H9 (cell line): ENCODE measurements around the gene LDB2. TPM values are rescaled to one million over a fixed set of nuclear protein-coding genes. Genes with fewer than 3 reads are reported as not detected.

Experiments
- DNase-seq: peaks from one replicate; pipeline ENCODE4 v3.0.0-alpha.2; 2017
- H2AFZ ChIP-seq: one replicate; pipeline ENCODE4 v1.6.1; 2013; ENCODE audit warnings: mild to moderate bottlenecking, low read length, control low read depth, moderate library complexity
- H2AK5ac ChIP-seq: 2 replicates; pipeline ENCODE4 v1.6.1; 2013; ENCODE audit warnings: low read length, control low read depth, mixed read lengths; ENCODE audit not compliant: insufficient read length
- H2BK120ac ChIP-seq: one replicate; pipeline ENCODE4 v1.6.1; 2013; ENCODE audit warnings: low read depth, mild to moderate bottlenecking, low read length, control low read depth, inconsistent platforms; ENCODE audit not compliant: poor library complexity, severe bottlenecking
- H2BK12ac ChIP-seq: 2 replicates; pipeline ENCODE4 v1.6.1; 2013; ENCODE audit warnings: low read length, control low read depth, mixed read lengths, low read depth; ENCODE audit not compliant: insufficient read length
- H2BK15ac ChIP-seq: 2 replicates; pipeline ENCODE4 v1.6.1; 2013; ENCODE audit warnings: low read depth, low read length, control low read depth
- H2BK20ac ChIP-seq: one replicate; pipeline ENCODE4 v1.6.1; 2013; ENCODE audit warnings: low read depth, mild to moderate bottlenecking, low read length, control low read depth, inconsistent platforms; ENCODE audit not compliant: poor library complexity, severe bottlenecking
- H2BK5ac ChIP-seq: 2 replicates; pipeline ENCODE4 v1.6.1; 2013; ENCODE audit warnings: low read length, control low read depth, mixed read lengths; ENCODE audit not compliant: insufficient read length
- H3K14ac ChIP-seq: 2 replicates; pipeline ENCODE4 v1.6.1; 2013; ENCODE audit warnings: low read length, control low read depth; ENCODE audit not compliant: insufficient read depth
- H3K18ac ChIP-seq: 2 replicates; pipeline ENCODE4 v1.6.1; 2013; ENCODE audit warnings: low read depth, mild to moderate bottlenecking, mixed read lengths, low read length, control low read depth; ENCODE audit not compliant: insufficient read length
- H3K23ac ChIP-seq: 2 replicates; pipeline ENCODE4 v1.6.1; 2013; ENCODE audit warnings: low read length, control low read depth, mixed read lengths, low read depth; ENCODE audit not compliant: insufficient read length
- H3K23me2 ChIP-seq: 2 replicates; pipeline ENCODE4 v1.6.1; 2013; ENCODE audit warnings: low read depth, mild to moderate bottlenecking, mixed read lengths, low read length, control low read depth; ENCODE audit not compliant: insufficient read length, poor library complexity, severe bottlenecking
- H3K27ac ChIP-seq: 2 replicates; pipeline ENCODE4 v1.5.1; 2013; ENCODE audit warnings: low read length, control low read depth, mixed read lengths, low read depth; ENCODE audit not compliant: insufficient read length
- H3K27me3 ChIP-seq: 2 replicates; pipeline ENCODE4 v1.6.1; 2013; ENCODE audit warnings: low read length, control low read depth, inconsistent platforms; ENCODE audit not compliant: insufficient read depth
- H3K4ac ChIP-seq: 2 replicates; pipeline ENCODE4 v1.6.1; 2013; ENCODE audit warnings: low read depth, mild to moderate bottlenecking, control low read depth, inconsistent platforms, low read length, moderate library complexity
- H3K4me1 ChIP-seq: 2 replicates; pipeline ENCODE4 v1.6.1; 2013; ENCODE audit warnings: low read length, control low read depth, inconsistent platforms; ENCODE audit not compliant: insufficient read depth
- H3K4me2 ChIP-seq: 2 replicates; pipeline ENCODE4 v1.6.1; 2013; ENCODE audit warnings: low read length, control low read depth, mixed read lengths; ENCODE audit not compliant: insufficient read length, insufficient read depth
- H3K56ac ChIP-seq: 2 replicates; pipeline ENCODE4 v1.6.1; 2013; ENCODE audit warnings: low read depth, mild to moderate bottlenecking, mixed read lengths, low read length, control low read depth; ENCODE audit not compliant: insufficient read length
- H3K79me1 ChIP-seq: 2 replicates; pipeline ENCODE4 v1.6.1; 2013; ENCODE audit warnings: low read depth, mild to moderate bottlenecking, moderate library complexity, low read length, control low read depth, inconsistent platforms; ENCODE audit not compliant: insufficient read depth, poor library complexity, severe bottlenecking
- H3K79me2 ChIP-seq: 2 replicates; pipeline ENCODE4 v1.6.1; 2013; ENCODE audit warnings: low read length, control low read depth, inconsistent platforms; ENCODE audit not compliant: insufficient read depth
- H3K9ac ChIP-seq: 2 replicates; pipeline ENCODE4 v1.6.1; 2013; ENCODE audit warnings: low read length, control low read depth, mixed read lengths; ENCODE audit not compliant: insufficient read length; ENCODE audit errors: extremely low read depth
- H3K9me3 ChIP-seq: one replicate; pipeline ENCODE4 v1.6.1; 2013; ENCODE audit warnings: low read depth, low read length, inconsistent platforms; ENCODE audit not compliant: control insufficient read depth
- H3T11ph ChIP-seq: one replicate; pipeline ENCODE4 v1.6.1; 2013; ENCODE audit warnings: mild to moderate bottlenecking, low read length, control low read depth, inconsistent platforms
- H4K20me1 ChIP-seq: one replicate; pipeline ENCODE4 v1.6.1; 2013; ENCODE audit not compliant: control insufficient read depth, insufficient read length, insufficient read depth
- H4K5ac ChIP-seq: 2 replicates; pipeline ENCODE4 v1.6.1; 2013; ENCODE audit warnings: low read depth, mild to moderate bottlenecking, mixed read lengths, low read length, control low read depth; ENCODE audit not compliant: insufficient read length
- H4K8ac ChIP-seq: replicated peaks from 2 replicates; pipeline ENCODE4 v1.6.1; 2013; ENCODE audit warnings: low read length, control low read depth, mixed read lengths, low read depth; ENCODE audit not compliant: insufficient read length
- H4K91ac ChIP-seq: 2 replicates; pipeline ENCODE4 v1.6.1; 2013; ENCODE audit warnings: low read depth, mild to moderate bottlenecking, moderate library complexity, mixed read lengths, low read length, control low read depth; ENCODE audit not compliant: insufficient read length
- H3K27ac Mint-ChIP-seq, 3 experiments: 2 replicates in 2 of 3; 3 replicates in 1 of 3; pipeline ENCODE4 v1.8.0; 2020 to 2021; ENCODE audit warnings: mixed read lengths in 3 of 3, mild to moderate bottlenecking in 1 of 3, moderate library complexity in 1 of 3
- H3K27me3 Mint-ChIP-seq: 2 replicates; pipeline ENCODE4 v1.8.0; 2021; ENCODE audit warnings: low read depth, mild to moderate bottlenecking, moderate library complexity, mixed read lengths
- H3K36me3 Mint-ChIP-seq, 3 experiments: 2 replicates in 2 of 3; 3 replicates in 1 of 3; pipeline ENCODE4 v1.8.0; 2020 to 2021; ENCODE audit warnings: low read depth in 3 of 3, mixed read lengths in 3 of 3; ENCODE audit not compliant: insufficient read depth in 1 of 3
- H3K4me1 Mint-ChIP-seq, 2 experiments: 2 replicates each; pipeline ENCODE4 v1.8.0; 2020; ENCODE audit warnings: mixed read lengths in 2 of 2
- H3K4me3 Mint-ChIP-seq, 2 experiments: 2 replicates in 1 of 2; 3 replicates in 1 of 2; pipeline ENCODE4 v1.8.0; 2020 to 2021; ENCODE audit warnings: mild to moderate bottlenecking in 2 of 2, mixed read lengths in 2 of 2, moderate library complexity in 1 of 2
- H3K9me3 Mint-ChIP-seq, 2 experiments: 2 replicates in 1 of 2; 3 replicates in 1 of 2; pipeline ENCODE4 v1.8.0; 2020; ENCODE audit warnings: mild to moderate bottlenecking in 2 of 2, mixed read lengths in 2 of 2, moderate library complexity in 1 of 2
- CTCF ChIP-seq: fragments of 200-600 bp; sonication (generic); conservative IDR thresholded peaks from 3 replicates; pipeline ENCODE4 v1.8.0; 2021; ENCODE audit warnings: antibody characterized with exemption, mild to moderate bottlenecking
- WGBS: extraction: QIAGEN DNeasy Blood & Tissue Kit; methylation state at CpG from one replicate; pipeline ENCODE4 v1.1.7; 2013; ENCODE audit warnings: missing lambda C conversion rate, low lambda C conversion rate, mixed read lengths; ENCODE audit not compliant: insufficient read length; ENCODE audit errors: extremely low coverage; 5-methylcytosine and 5-hydroxymethylcytosine counted together
- total RNA-seq: library from RNA; stranded (reverse); gene quantifications from 2 replicates; pipeline ENCODE4 v1.2.1, GENCODE V29; 2021

LDB2 gene
- total RNA-seq, 1 experiment from 2014 or later = 22.5 TPM

DNA sequence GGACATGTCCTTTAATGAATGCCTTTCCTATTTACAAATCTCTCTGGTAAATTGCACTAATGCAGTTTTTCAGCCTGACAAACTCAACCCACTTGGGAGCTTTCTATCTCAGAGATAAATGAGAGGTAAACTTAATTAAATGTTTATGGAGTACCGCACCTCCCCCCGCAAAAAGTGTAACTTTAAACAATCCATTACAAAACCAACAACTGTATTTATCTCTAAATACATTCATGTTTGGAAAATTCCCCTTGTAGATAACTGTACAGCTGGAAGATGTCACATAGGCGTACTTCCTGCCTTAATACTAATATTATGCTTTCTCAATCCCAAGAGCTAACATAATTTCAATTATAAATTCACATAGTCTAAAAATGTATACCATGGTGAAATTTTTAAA lies 215.5 kb downstream of the LDB2 start:
- H3T11ph ChIP-seq = no peak overlapping the region

More for the DNA sequence above, 215.5 kb downstream of the LDB2 start:
- no peak overlapping the region for H3K23ac ChIP-seq
- H2BK15ac ChIP-seq = no peak overlapping the region
- H3K79me2 ChIP-seq = no peaks in the 10 kb centered on the region
- no peak overlapping the region for H3K9ac ChIP-seq
- H2BK5ac ChIP-seq = no peak overlapping the region
- H3K4me1 Mint-ChIP-seq = peaks cover 17 to 20% of the 10 kb centered on the region in 2 experiments
- H3K79me1 ChIP-seq = no peaks in the 10 kb centered on the region
- H3K9me3 ChIP-seq = no peaks in the 10 kb centered on the region
- H3K56ac ChIP-seq = no peak overlapping the region
- H3K27ac Mint-ChIP-seq = no peak overlapping the region
- H3K4ac ChIP-seq = no peak overlapping the region
- H4K5ac ChIP-seq = no peak overlapping the region
- no peak overlapping the region for H3K4me3 Mint-ChIP-seq
- no peaks in the 10 kb centered on the region for H3K27me3 Mint-ChIP-seq
- H3K23me2 ChIP-seq = no peaks in the 10 kb centered on the region
- no CpG with 5 or more reads among the region's 3 CpGs for WGBS
- H2BK120ac ChIP-seq = no peak overlapping the region
- H4K91ac ChIP-seq = no peak overlapping the region
- H3K18ac ChIP-seq = no peak overlapping the region
- H3K14ac ChIP-seq = no peak overlapping the region
- no peak overlapping the region for H4K8ac ChIP-seq
- H2AFZ ChIP-seq = no peak overlapping the region
- H3K4me1 ChIP-seq = peaks cover under 1% of the 10 kb centered on the region; the same call in 1 of the 2 replicates
- no peaks in the 10 kb centered on the region for H3K36me3 Mint-ChIP-seq
- no peak for TF ChIP-seq CTCF
- no peak for DNase-seq
- no peak overlapping the region for H3K27ac ChIP-seq
- H3K4me2 ChIP-seq = no peak overlapping the region
- H4K20me1 ChIP-seq = no peaks in the 10 kb centered on the region
- no peak overlapping the region for H2AK5ac ChIP-seq
- no peaks in the 10 kb centered on the region for H3K27me3 ChIP-seq
- no peak overlapping the region for H2BK20ac ChIP-seq
- H2BK12ac ChIP-seq = no peak overlapping the region
- H3K9me3 Mint-ChIP-seq = no peaks in the 10 kb centered on the region
